Stomach (tissue), 9 donors: Measurements from ENCODE around the gene SOCS2. TPM values are rescaled to one million over a fixed set of nuclear protein-coding genes. Genes with fewer than 3 reads are reported as not detected.

Source experiments
- DNase-seq, 2 donors: peaks; one replicate each; pipeline versions ENCODE4 v3.0.0 to v3.0.0-alpha.2; 2013 to 2019
- H3K27ac ChIP-seq, 5 donors: fragments of 200-600 bp in 4 of 5; sonication (generic) in 4 of 5; one replicate each; pipeline ENCODE4 v1.5.1; 2013 to 2019; ENCODE audit warnings: mild to moderate bottlenecking in 1 of 5, moderate library complexity in 1 of 5
- H3K27me3 ChIP-seq, 3 donors: fragments of 200-600 bp; sonication (generic); one replicate each; pipeline ENCODE4 v1.5.1; 2017 to 2019; ENCODE audit warnings: mixed run types in 1 of 3
- H3K36me3 ChIP-seq, 4 donors: fragments of 200-600 bp; sonication (generic); 1 replicate in 3 of 4; 2 replicates in 1 of 4; pipeline ENCODE4 v1.5.1; 2016 to 2019
- H3K4me1 ChIP-seq, 4 donors: fragments of 200-600 bp; sonication (generic); one replicate each; pipeline ENCODE4 v1.5.1; 2016 to 2019
- H3K4me3 ChIP-seq, 4 donors: fragments of 200-600 bp; sonication (generic) in 3 of 4; one replicate each; pipeline ENCODE4 v1.5.1; 2016 to 2019; ENCODE audit warnings: mild to moderate bottlenecking in 1 of 4
- H3K9me3 ChIP-seq, 4 donors: fragments of 200-600 bp; sonication (generic); one replicate each; pipeline ENCODE4 v1.5.1; 2016 to 2019
- EP300 ChIP-seq: sonication (generic); formaldehyde crosslinking; IDR thresholded peaks from one replicate; pipeline ENCODE4 v1.6.1; 2017; ENCODE audit warnings: antibody characterized with exemption
- POLR2A ChIP-seq, 4 donors: fragments of 450-650 bp; IDR thresholded peaks; one replicate each; pipeline ENCODE4 v1.6.1; 2016; ENCODE audit warnings: antibody characterized with exemption in 4 of 4, control low read depth in 2 of 4, mild to moderate bottlenecking in 1 of 4, moderate library complexity in 1 of 4
- POLR2AphosphoS5 ChIP-seq, 3 donors: sonication (generic); formaldehyde crosslinking; IDR thresholded peaks; one replicate each; pipeline ENCODE4 v1.6.1; 2016; ENCODE audit warnings: antibody characterized with exemption in 3 of 3
- WGBS, 5 donors: extraction: QIAGEN DNeasy Blood & Tissue Kit in 3 of 5; methylation state at CpG; one replicate each; pipeline versions ENCODE4 v1.1.5 to v1.1.7; 2013 to 2018; 5-methylcytosine and 5-hydroxymethylcytosine counted together
- intact Hi-C: fragments of 100-400 bp; cut with DNase I; formaldehyde crosslinking; loops from one replicate; pipeline ENCODE4 v1.15.1; 2023; ENCODE audit warnings: low total_unique reads
- polyA plus RNA-seq, 3 donors: library from polyadenylated mRNA; stranded (reverse); fragments of 200-250 nt; gene quantifications; one replicate each; pipeline ENCODE4 v1.2.3, GENCODE V29; 2013
- total RNA-seq, 5 donors: library from RNA; depleted of rRNA; stranded (reverse); fragments of >200 nt; gene quantifications; one replicate each; pipeline versions ENCODE4 v1.1.0 to v1.2.3, GENCODE V29; 2014 to 2016
- TF ChIP-seq, protein P1 (sequence below), 7 experiments: fragments of 450-650 bp in 4 of 7; fragments of 200-600 bp in 3 of 7; sonication (generic) in 3 of 7; IDR thresholded peaks; one replicate each; pipeline ENCODE4 v1.5.1; 2016 to 2019; ENCODE audit warnings: antibody characterized with exemption in 7 of 7, control low read depth in 2 of 7, mild to moderate bottlenecking in 1 of 7
- donor health status: healthy with polysubstance abuse.
- donor health status: Bipolar disorder and iron deficiency.
- donor health status: healthy.

SOCS2 gene
- total and polyA plus RNA-seq, 8 donors = 13.5 to 111 (median 50.1) TPM

- 55 to 67% (median 57%) methylated on average over 4 of the region's 4 CpGs for WGBS, 5 donors
- H3K27ac ChIP-seq = peak overlapping the region in 1 of 5 donors; percentile 70
- intact Hi-C loops = no loop called here
- DNase-seq = no peak
- no peaks in the 10 kb centered on the region for H3K27me3 ChIP-seq
- H3K36me3 ChIP-seq = no peaks in the 10 kb centered on the region
- TF ChIP-seq, protein P1, sequence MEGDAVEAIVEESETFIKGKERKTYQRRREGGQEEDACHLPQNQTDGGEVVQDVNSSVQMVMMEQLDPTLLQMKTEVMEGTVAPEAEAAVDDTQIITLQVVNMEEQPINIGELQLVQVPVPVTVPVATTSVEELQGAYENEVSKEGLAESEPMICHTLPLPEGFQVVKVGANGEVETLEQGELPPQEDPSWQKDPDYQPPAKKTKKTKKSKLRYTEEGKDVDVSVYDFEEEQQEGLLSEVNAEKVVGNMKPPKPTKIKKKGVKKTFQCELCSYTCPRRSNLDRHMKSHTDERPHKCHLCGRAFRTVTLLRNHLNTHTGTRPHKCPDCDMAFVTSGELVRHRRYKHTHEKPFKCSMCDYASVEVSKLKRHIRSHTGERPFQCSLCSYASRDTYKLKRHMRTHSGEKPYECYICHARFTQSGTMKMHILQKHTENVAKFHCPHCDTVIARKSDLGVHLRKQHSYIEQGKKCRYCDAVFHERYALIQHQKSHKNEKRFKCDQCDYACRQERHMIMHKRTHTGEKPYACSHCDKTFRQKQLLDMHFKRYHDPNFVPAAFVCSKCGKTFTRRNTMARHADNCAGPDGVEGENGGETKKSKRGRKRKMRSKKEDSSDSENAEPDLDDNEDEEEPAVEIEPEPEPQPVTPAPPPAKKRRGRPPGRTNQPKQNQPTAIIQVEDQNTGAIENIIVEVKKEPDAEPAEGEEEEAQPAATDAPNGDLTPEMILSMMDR (IDR thresholded peaks at IDR 0.05) = no peak
- TF ChIP-seq EP300 = no peak
- no peak for TF ChIP-seq POLR2AphosphoS5 (IDR thresholded peaks at IDR 0.05)
- no peak for TF ChIP-seq POLR2A (IDR thresholded peaks at IDR 0.05)
- no peak overlapping the region for H3K4me3 ChIP-seq
- H3K9me3 ChIP-seq = no peaks in the 10 kb centered on the region
- peaks cover 0 to 11% (median 8%) of the 10 kb centered on the region in 4 donors for H3K4me1 ChIP-seq
Measured at GRCh38 chr12:93603762-93604161, 31.3 kb downstream of the SOCS2 start.

DNA sequence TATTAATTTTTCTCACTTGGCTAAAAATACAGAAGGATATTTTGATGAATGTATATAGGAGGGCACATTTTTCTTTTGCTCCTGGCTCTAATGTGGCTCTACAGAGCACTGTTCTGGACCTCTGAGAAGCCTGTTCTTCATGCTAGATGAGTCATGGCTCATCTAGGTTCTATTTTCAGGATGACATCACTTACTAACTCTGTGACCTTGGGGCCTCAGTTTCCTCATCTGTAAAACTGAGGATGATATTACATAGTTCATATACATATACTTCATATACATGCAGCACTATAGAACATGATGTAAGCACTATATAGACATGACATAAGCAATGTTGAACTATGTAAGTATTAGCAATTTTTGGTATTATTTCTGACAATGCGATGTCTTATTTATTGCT is 35.8 kb downstream of the SOCS2 start:
- Histone ChIP-seq H3K36me3 (no peaks in the 10 kb centered on the region), H3K4me1 (peaks cover 0 to 5% (median 2%) of the 10 kb centered on the region in 4 donors), H3K9me3 (no peaks in the 10 kb centered on the region), H3K27ac (no peak overlapping the region), H3K27me3 (no peaks in the 10 kb centered on the region), H3K4me3 (no peak overlapping the region)
- DNase-seq = no peak
- TF ChIP-seq, protein P1 (IDR thresholded peaks at IDR 0.05) = no peak
- TF ChIP-seq EP300 (no peak), POLR2A (IDR thresholded peaks at IDR 0.05) (no peak), POLR2AphosphoS5 (IDR thresholded peaks at IDR 0.05) (no peak)
- intact Hi-C loops = no loop called here
- 90 to 97% (median 97%) methylated on average over 1 of the region's 1 CpG for WGBS, 5 donors

GRCh38 chr12:93609281-93610192 is 37.1 kb downstream of the SOCS2 start:
- Histone ChIP-seq H3K36me3 (no peaks in the 10 kb centered on the region), H3K27ac (no peak overlapping the region), H3K9me3 (no peaks in the 10 kb centered on the region), H3K4me3 (no peak overlapping the region), H3K4me1 (no peaks in the 10 kb centered on the region), H3K27me3 (no peaks in the 10 kb centered on the region)
- TF ChIP-seq POLR2A (IDR thresholded peaks at IDR 0.05) (no peak), POLR2AphosphoS5 (IDR thresholded peaks at IDR 0.05) (no peak), EP300 (no peak)
- TF ChIP-seq, protein P1 (IDR thresholded peaks at IDR 0.05) = no peak
- WGBS, 5 donors = 70 to 95% (median 90%) methylated on average over 4 of the region's 4 CpGs
- DNase-seq = no peak
- intact Hi-C loops = no loop called here

DNA sequence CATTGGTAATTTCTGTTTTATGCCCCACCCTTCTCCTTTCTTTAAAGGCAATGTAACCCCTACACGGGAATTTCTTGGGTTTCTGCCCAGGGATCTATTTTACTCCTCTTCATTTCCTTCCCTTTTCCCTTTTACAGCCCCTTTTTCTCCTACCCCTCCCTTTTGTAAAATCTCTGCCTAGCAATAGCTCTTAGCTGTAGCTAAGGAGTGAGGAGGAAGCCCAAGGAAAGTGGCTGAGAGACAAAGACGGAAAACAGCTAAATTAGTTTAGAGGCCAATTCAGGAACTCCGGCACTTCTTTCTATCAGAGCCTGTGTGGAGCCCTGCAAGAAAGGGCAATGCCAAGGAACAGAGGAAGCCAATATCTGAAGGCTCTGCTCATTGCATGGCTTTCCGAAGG is 40.3 kb downstream of the SOCS2 start:
- TF ChIP-seq EP300 (no peak), POLR2AphosphoS5 (IDR thresholded peaks at IDR 0.05) (no peak), POLR2A (IDR thresholded peaks at IDR 0.05) (no peak)
- TF ChIP-seq, protein P1 (IDR thresholded peaks at IDR 0.05) = no peak
- H3K9me3 ChIP-seq = no peaks in the 10 kb centered on the region
- H3K27me3 ChIP-seq = no peaks in the 10 kb centered on the region
- no peak overlapping the region for H3K4me3 ChIP-seq
- H3K27ac ChIP-seq = no peak overlapping the region
- no peaks in the 10 kb centered on the region for H3K36me3 ChIP-seq
- WGBS, 5 donors = 56 to 61% (median 57%) methylated on average over 4 of the region's 4 CpGs
- no peaks in the 10 kb centered on the region for H3K4me1 ChIP-seq
- intact Hi-C loops = no loop called here
- no peak for DNase-seq
